Upper lobe of right lung (tissue), 1 donor: ENCODE data around the gene NUFIP2. TPM values are rescaled to one million over a fixed set of nuclear protein-coding genes. Genes with fewer than 3 reads are reported as not detected.

Source experiments
- ATAC-seq: fragments of 200-7000 bp; cut with Tn5 transposase; one replicate; pipeline ENCODE4 v1.9.1; 2020; ENCODE audit warnings: mild to moderate bottlenecking, moderate library complexity
- DNase-seq: peaks from one replicate; pipeline ENCODE4 v3.0.0-alpha.2; 2020
- H3K27ac ChIP-seq: fragments of 200-600 bp; one replicate; pipeline ENCODE4 v1.8.0; 2022
- H3K27me3 ChIP-seq: fragments of 200-600 bp; one replicate; pipeline ENCODE4 v1.8.0; 2022; ENCODE audit warnings: mild to moderate bottlenecking
- H3K36me3 ChIP-seq: fragments of 200-600 bp; one replicate; pipeline ENCODE4 v1.8.0; 2022
- H3K4me1 ChIP-seq: fragments of 200-600 bp; one replicate; pipeline ENCODE4 v1.8.0; 2022
- H3K4me3 ChIP-seq: fragments of 200-600 bp; one replicate; pipeline ENCODE4 v1.8.0; 2022; ENCODE audit warnings: mild to moderate bottlenecking
- H3K9me3 ChIP-seq: fragments of 200-600 bp; one replicate; pipeline ENCODE4 v1.8.0; 2022
- CTCF ChIP-seq: fragments of 200-600 bp; IDR thresholded peaks from one replicate; pipeline ENCODE4 v1.8.0; 2022; ENCODE audit warnings: antibody characterized with exemption
- intact Hi-C: fragments of 100-400 bp; cut with DNase I; formaldehyde crosslinking; loops from one replicate; pipeline ENCODE4 v1.11.0; 2022
- total RNA-seq: library from RNA; stranded (reverse); fragmentation: NEBNext Ultra II Directional; extraction: Animal tissue kit (Norgen Biotek cat#: 25700); gene quantifications from one replicate; pipeline ENCODE4 v1.2.1, GENCODE V29; 2021
- donor health status: DM: no; HTN: yes; CAD: no; lungs with severe emphysema.

Gene NUFIP2
- total RNA-seq, 1 donor from 2014 or later, result 51.5 TPM

DNA sequence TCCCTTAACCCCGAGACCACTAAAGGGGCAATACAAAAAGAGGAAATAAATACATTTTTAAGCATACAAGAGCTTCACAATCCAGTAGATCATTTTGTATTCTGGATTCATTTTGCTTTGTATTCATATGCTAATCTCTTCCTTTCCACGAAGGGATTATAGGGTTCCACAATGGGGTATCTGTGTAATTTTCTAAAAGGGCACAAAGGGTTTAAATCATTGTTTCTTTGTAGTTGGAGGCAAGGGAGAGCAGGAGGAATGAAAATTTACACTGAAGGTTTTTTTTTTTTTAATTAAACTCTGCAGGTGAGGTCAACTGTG, 592 bp upstream of the NUFIP2 start:
- H3K9me3 ChIP-seq, result no peaks in the 10 kb centered on the region
- intact Hi-C loops, result no loop called here
- no peaks in the 10 kb centered on the region for H3K27me3 ChIP-seq
- no peak for TF ChIP-seq CTCF
- H3K27ac ChIP-seq, result peak overlapping the region; percentile 93
- DNase-seq, result no peak
- ATAC-seq, result no peak
- peak overlapping the region; percentile 93 for H3K4me3 ChIP-seq
- peaks cover 7% of the 10 kb centered on the region for H3K36me3 ChIP-seq
- peaks cover 24% of the 10 kb centered on the region for H3K4me1 ChIP-seq

DNA sequence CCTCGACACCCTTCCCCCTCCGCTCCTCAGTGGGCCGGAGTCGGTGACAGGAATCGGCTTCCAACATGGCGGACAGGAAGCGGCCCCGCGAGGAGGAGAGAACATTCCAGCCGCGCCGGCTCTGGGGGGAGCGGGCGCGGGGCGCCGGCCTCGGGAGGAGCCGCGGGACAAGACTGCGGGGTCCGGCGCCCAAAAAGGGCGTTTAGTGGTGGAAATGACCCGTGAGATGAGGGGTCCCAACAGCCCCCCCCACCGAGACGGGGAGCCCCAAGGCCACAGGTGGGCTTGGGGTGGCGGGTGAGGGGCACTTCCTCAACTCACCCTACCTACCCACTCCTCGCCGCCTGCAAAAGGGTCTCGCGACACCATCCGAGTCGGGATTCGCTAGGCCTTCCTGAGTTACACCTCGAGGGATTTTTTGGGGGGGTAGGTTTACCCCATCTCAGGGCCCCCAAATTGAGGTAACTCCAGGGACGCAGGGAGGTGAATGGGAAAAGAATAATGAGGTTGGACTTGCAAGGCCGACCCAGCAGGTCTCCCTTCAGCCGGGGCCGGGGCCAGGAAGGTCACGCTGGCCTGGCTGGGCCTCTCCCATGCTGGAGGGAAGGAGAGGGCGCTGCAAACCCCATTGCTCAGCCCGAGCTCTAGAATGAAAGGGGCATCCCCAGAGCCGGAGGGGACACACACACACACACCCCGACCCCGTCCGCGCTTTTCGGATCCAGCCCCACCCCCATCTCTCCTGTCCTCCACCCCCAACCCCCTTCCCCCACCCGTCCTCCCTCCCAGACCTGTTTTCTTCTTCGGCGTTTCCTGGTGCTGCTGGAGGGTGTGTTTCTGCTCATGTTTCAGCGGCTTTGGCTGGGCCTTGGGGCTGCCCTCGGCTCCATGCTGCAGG, 707 bp downstream of the NUFIP2 start:
- peak overlapping the region; percentile 93 for H3K27ac ChIP-seq
- DNase-seq (peak; percentile 88), ATAC-seq (peak; percentile 52)
- TF ChIP-seq CTCF, result no peak
- no peaks in the 10 kb centered on the region for H3K27me3 ChIP-seq
- intact Hi-C loops, result no loop called here
- peak overlapping the region; percentile 93 for H3K4me3 ChIP-seq
- H3K36me3 ChIP-seq, result peaks cover 18% of the 10 kb centered on the region
- no peaks in the 10 kb centered on the region for H3K9me3 ChIP-seq
- peaks cover 37% of the 10 kb centered on the region for H3K4me1 ChIP-seq

DNA sequence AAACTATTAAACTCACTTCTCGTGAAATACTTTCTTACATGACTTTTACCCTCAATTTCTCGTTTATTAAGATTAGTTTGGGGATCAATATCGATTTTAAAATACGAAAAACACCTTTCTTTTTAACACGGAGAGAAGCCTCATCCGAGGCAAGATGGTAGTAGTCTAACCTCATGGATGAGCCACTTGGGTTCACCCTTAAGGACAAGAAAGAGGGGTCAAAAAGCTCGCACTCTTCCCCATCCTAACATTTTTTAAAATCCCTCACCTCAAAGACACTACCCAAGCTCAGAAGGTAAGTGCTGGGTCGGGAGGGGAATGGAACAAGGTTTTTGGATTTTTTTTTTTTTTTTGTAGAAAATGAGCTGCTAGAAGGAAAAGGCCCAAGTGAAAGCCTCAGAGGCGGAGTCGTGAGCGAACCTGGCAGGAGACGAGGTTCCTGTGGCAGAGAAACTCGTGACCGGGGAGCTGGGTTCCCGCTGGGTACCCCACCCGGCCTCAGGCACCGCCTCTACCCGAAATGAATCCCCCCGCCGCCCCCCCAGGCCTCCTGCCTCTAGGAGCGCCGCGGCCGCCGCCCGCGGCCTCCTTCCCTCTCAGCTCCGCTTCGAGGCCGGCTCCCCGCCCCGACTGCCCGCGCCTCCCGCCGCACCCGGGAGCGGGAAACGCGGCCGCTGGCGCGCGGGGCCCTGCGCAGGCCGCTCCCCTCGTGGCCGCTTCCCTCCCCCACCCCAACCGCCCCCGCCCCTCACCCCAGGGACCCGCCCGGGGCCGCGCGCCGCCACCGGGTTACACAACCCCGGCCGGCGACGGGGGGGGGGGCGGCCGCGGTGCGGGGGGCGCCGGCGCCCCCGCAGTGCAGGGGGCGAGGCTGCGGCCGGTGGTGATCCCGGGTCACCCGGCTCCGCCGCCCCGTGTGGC, 1.6 kb downstream of the NUFIP2 start:
- peaks cover 27% of the 10 kb centered on the region for H3K36me3 ChIP-seq
- peak overlapping the region; percentile 93 for H3K4me3 ChIP-seq
- H3K27ac ChIP-seq, result peak overlapping the region; percentile 93
- H3K9me3 ChIP-seq, result no peaks in the 10 kb centered on the region
- no peak for TF ChIP-seq CTCF
- ATAC-seq (peak; percentile 53), DNase-seq (peak; percentile 85)
- H3K4me1 ChIP-seq, result peaks cover 44% of the 10 kb centered on the region
- H3K27me3 ChIP-seq, result no peaks in the 10 kb centered on the region
- intact Hi-C loops, result no loop called here

- DNase-seq (no peak), ATAC-seq (no peak)
- Histone ChIP-seq H3K36me3 (peaks cover 37% of the 10 kb centered on the region), H3K4me3 (peak overlapping the region; percentile 93), H3K9me3 (no peaks in the 10 kb centered on the region), H3K4me1 (peaks cover 48% of the 10 kb centered on the region), H3K27ac (no peak overlapping the region), H3K27me3 (no peaks in the 10 kb centered on the region)
- peak; percentile 71 for TF ChIP-seq CTCF
- intact Hi-C loops, result no loop called here
Measured at GRCh38 chr17:29291163-29291752, 2.7 kb downstream of the NUFIP2 start.

DNA sequence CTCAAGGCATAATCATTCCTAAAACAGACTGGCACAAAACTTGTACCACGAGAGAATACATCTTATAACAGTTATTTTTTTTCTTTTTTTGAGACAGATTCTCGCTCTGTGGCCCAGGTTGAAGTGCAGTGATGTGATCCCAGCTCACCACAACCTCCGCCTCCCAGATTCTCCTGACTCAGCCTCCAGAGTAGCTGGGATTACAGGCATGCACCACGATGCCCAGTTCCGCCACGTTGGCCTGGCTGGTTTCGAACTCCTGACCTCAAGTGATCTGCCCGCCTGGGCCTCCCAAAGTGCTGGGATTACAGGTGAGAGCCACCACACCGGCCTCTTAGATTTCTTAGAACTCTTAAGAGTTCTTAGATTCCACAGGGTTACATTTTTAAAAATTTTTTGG, 4.1 kb downstream of the NUFIP2 start:
- peaks cover 51% of the 10 kb centered on the region for H3K36me3 ChIP-seq
- peaks cover 52% of the 10 kb centered on the region for H3K4me1 ChIP-seq
- ATAC-seq (no peak), DNase-seq (no peak)
- H3K27me3 ChIP-seq, result no peaks in the 10 kb centered on the region
- no peak overlapping the region for H3K4me3 ChIP-seq
- H3K27ac ChIP-seq, result no peak overlapping the region
- H3K9me3 ChIP-seq, result no peaks in the 10 kb centered on the region
- intact Hi-C loops, result no loop called here
- no peak for TF ChIP-seq CTCF
